H9 (cell line): ENCODE data around the gene HDHD3. TPM values are rescaled to one million over a fixed set of nuclear protein-coding genes. Genes with fewer than 3 reads are reported as not detected.

Source experiments
- DNase-seq: peaks from one replicate; pipeline ENCODE4 v3.0.0-alpha.2; 2017
- H2AFZ ChIP-seq: one replicate; pipeline ENCODE4 v1.6.1; 2013; ENCODE audit warnings: mild to moderate bottlenecking, low read length, control low read depth, moderate library complexity
- H2AK5ac ChIP-seq: 2 replicates; pipeline ENCODE4 v1.6.1; 2013; ENCODE audit warnings: low read length, control low read depth, mixed read lengths; ENCODE audit not compliant: insufficient read length
- H2BK120ac ChIP-seq: one replicate; pipeline ENCODE4 v1.6.1; 2013; ENCODE audit warnings: low read depth, mild to moderate bottlenecking, low read length, control low read depth, inconsistent platforms; ENCODE audit not compliant: poor library complexity, severe bottlenecking
- H2BK12ac ChIP-seq: 2 replicates; pipeline ENCODE4 v1.6.1; 2013; ENCODE audit warnings: low read length, control low read depth, mixed read lengths, low read depth; ENCODE audit not compliant: insufficient read length
- H2BK15ac ChIP-seq: 2 replicates; pipeline ENCODE4 v1.6.1; 2013; ENCODE audit warnings: low read depth, low read length, control low read depth
- H2BK20ac ChIP-seq: one replicate; pipeline ENCODE4 v1.6.1; 2013; ENCODE audit warnings: low read depth, mild to moderate bottlenecking, low read length, control low read depth, inconsistent platforms; ENCODE audit not compliant: poor library complexity, severe bottlenecking
- H2BK5ac ChIP-seq: 2 replicates; pipeline ENCODE4 v1.6.1; 2013; ENCODE audit warnings: low read length, control low read depth, mixed read lengths; ENCODE audit not compliant: insufficient read length
- H3K14ac ChIP-seq: 2 replicates; pipeline ENCODE4 v1.6.1; 2013; ENCODE audit warnings: low read length, control low read depth; ENCODE audit not compliant: insufficient read depth
- H3K18ac ChIP-seq: 2 replicates; pipeline ENCODE4 v1.6.1; 2013; ENCODE audit warnings: low read depth, mild to moderate bottlenecking, mixed read lengths, low read length, control low read depth; ENCODE audit not compliant: insufficient read length
- H3K23ac ChIP-seq: 2 replicates; pipeline ENCODE4 v1.6.1; 2013; ENCODE audit warnings: low read length, control low read depth, mixed read lengths, low read depth; ENCODE audit not compliant: insufficient read length
- H3K23me2 ChIP-seq: 2 replicates; pipeline ENCODE4 v1.6.1; 2013; ENCODE audit warnings: low read depth, mild to moderate bottlenecking, mixed read lengths, low read length, control low read depth; ENCODE audit not compliant: insufficient read length, poor library complexity, severe bottlenecking
- H3K27ac ChIP-seq: 2 replicates; pipeline ENCODE4 v1.5.1; 2013; ENCODE audit warnings: low read length, control low read depth, mixed read lengths, low read depth; ENCODE audit not compliant: insufficient read length
- H3K27me3 ChIP-seq: 2 replicates; pipeline ENCODE4 v1.6.1; 2013; ENCODE audit warnings: low read length, control low read depth, inconsistent platforms; ENCODE audit not compliant: insufficient read depth
- H3K4ac ChIP-seq: 2 replicates; pipeline ENCODE4 v1.6.1; 2013; ENCODE audit warnings: low read depth, mild to moderate bottlenecking, control low read depth, inconsistent platforms, low read length, moderate library complexity
- H3K4me1 ChIP-seq: 2 replicates; pipeline ENCODE4 v1.6.1; 2013; ENCODE audit warnings: low read length, control low read depth, inconsistent platforms; ENCODE audit not compliant: insufficient read depth
- H3K4me2 ChIP-seq: 2 replicates; pipeline ENCODE4 v1.6.1; 2013; ENCODE audit warnings: low read length, control low read depth, mixed read lengths; ENCODE audit not compliant: insufficient read length, insufficient read depth
- H3K56ac ChIP-seq: 2 replicates; pipeline ENCODE4 v1.6.1; 2013; ENCODE audit warnings: low read depth, mild to moderate bottlenecking, mixed read lengths, low read length, control low read depth; ENCODE audit not compliant: insufficient read length
- H3K79me1 ChIP-seq: 2 replicates; pipeline ENCODE4 v1.6.1; 2013; ENCODE audit warnings: low read depth, mild to moderate bottlenecking, moderate library complexity, low read length, control low read depth, inconsistent platforms; ENCODE audit not compliant: insufficient read depth, poor library complexity, severe bottlenecking
- H3K79me2 ChIP-seq: 2 replicates; pipeline ENCODE4 v1.6.1; 2013; ENCODE audit warnings: low read length, control low read depth, inconsistent platforms; ENCODE audit not compliant: insufficient read depth
- H3K9ac ChIP-seq: 2 replicates; pipeline ENCODE4 v1.6.1; 2013; ENCODE audit warnings: low read length, control low read depth, mixed read lengths; ENCODE audit not compliant: insufficient read length; ENCODE audit errors: extremely low read depth
- H3K9me3 ChIP-seq: one replicate; pipeline ENCODE4 v1.6.1; 2013; ENCODE audit warnings: low read depth, low read length, inconsistent platforms; ENCODE audit not compliant: control insufficient read depth
- H3T11ph ChIP-seq: one replicate; pipeline ENCODE4 v1.6.1; 2013; ENCODE audit warnings: mild to moderate bottlenecking, low read length, control low read depth, inconsistent platforms
- H4K20me1 ChIP-seq: one replicate; pipeline ENCODE4 v1.6.1; 2013; ENCODE audit not compliant: control insufficient read depth, insufficient read length, insufficient read depth
- H4K5ac ChIP-seq: 2 replicates; pipeline ENCODE4 v1.6.1; 2013; ENCODE audit warnings: low read depth, mild to moderate bottlenecking, mixed read lengths, low read length, control low read depth; ENCODE audit not compliant: insufficient read length
- H4K8ac ChIP-seq: replicated peaks from 2 replicates; pipeline ENCODE4 v1.6.1; 2013; ENCODE audit warnings: low read length, control low read depth, mixed read lengths, low read depth; ENCODE audit not compliant: insufficient read length
- H4K91ac ChIP-seq: 2 replicates; pipeline ENCODE4 v1.6.1; 2013; ENCODE audit warnings: low read depth, mild to moderate bottlenecking, moderate library complexity, mixed read lengths, low read length, control low read depth; ENCODE audit not compliant: insufficient read length
- H3K27ac Mint-ChIP-seq, 3 experiments: 2 replicates in 2 of 3; 3 replicates in 1 of 3; pipeline ENCODE4 v1.8.0; 2020 to 2021; ENCODE audit warnings: mixed read lengths in 3 of 3, mild to moderate bottlenecking in 1 of 3, moderate library complexity in 1 of 3
- H3K27me3 Mint-ChIP-seq: 2 replicates; pipeline ENCODE4 v1.8.0; 2021; ENCODE audit warnings: low read depth, mild to moderate bottlenecking, moderate library complexity, mixed read lengths
- H3K36me3 Mint-ChIP-seq, 3 experiments: 2 replicates in 2 of 3; 3 replicates in 1 of 3; pipeline ENCODE4 v1.8.0; 2020 to 2021; ENCODE audit warnings: low read depth in 3 of 3, mixed read lengths in 3 of 3; ENCODE audit not compliant: insufficient read depth in 1 of 3
- H3K4me1 Mint-ChIP-seq, 2 experiments: 2 replicates each; pipeline ENCODE4 v1.8.0; 2020; ENCODE audit warnings: mixed read lengths in 2 of 2
- H3K4me3 Mint-ChIP-seq, 2 experiments: 2 replicates in 1 of 2; 3 replicates in 1 of 2; pipeline ENCODE4 v1.8.0; 2020 to 2021; ENCODE audit warnings: mild to moderate bottlenecking in 2 of 2, mixed read lengths in 2 of 2, moderate library complexity in 1 of 2
- H3K9me3 Mint-ChIP-seq, 2 experiments: 2 replicates in 1 of 2; 3 replicates in 1 of 2; pipeline ENCODE4 v1.8.0; 2020; ENCODE audit warnings: mild to moderate bottlenecking in 2 of 2, mixed read lengths in 2 of 2, moderate library complexity in 1 of 2
- CTCF ChIP-seq: fragments of 200-600 bp; sonication (generic); conservative IDR thresholded peaks from 3 replicates; pipeline ENCODE4 v1.8.0; 2021; ENCODE audit warnings: antibody characterized with exemption, mild to moderate bottlenecking
- WGBS: extraction: QIAGEN DNeasy Blood & Tissue Kit; methylation state at CpG from one replicate; pipeline ENCODE4 v1.1.7; 2013; ENCODE audit warnings: missing lambda C conversion rate, low lambda C conversion rate, mixed read lengths; ENCODE audit not compliant: insufficient read length; ENCODE audit errors: extremely low coverage; 5-methylcytosine and 5-hydroxymethylcytosine counted together
- total RNA-seq: library from RNA; stranded (reverse); gene quantifications from 2 replicates; pipeline ENCODE4 v1.2.1, GENCODE V29; 2021

HDHD3 gene
- total RNA-seq, 1 experiment from 2014 or later, result 10.9 TPM

GRCh38 chr9:113350107-113350661 is 26.6 kb downstream of the HDHD3 start:
- no peak overlapping the region for H4K8ac ChIP-seq
- no peak overlapping the region for H3K56ac ChIP-seq
- H3K23ac ChIP-seq, result no peak overlapping the region
- no peak overlapping the region for H2BK15ac ChIP-seq
- Mint-ChIP-seq H3K4me3 (peak overlapping the region; percentile 77 to 89), H3K27me3 (peaks cover 45% of the 10 kb centered on the region), H3K4me1 (peaks cover 20 to 21% of the 10 kb centered on the region in 2 experiments), H3K36me3 (no peaks in the 10 kb centered on the region; a peak in 1 of 7 replicates), H3K9me3 (no peaks in the 10 kb centered on the region), H3K27ac (no peak overlapping the region)
- no CpG with 5 or more reads among the region's 14 CpGs for WGBS
- no peaks in the 10 kb centered on the region for H3K27me3 ChIP-seq
- H3K4me2 ChIP-seq, result peak overlapping the region; percentile 73
- peaks cover 2% of the 10 kb centered on the region; the same call in 1 of the 2 replicates for H3K4me1 ChIP-seq
- H2BK5ac ChIP-seq, result no peak overlapping the region
- H2BK20ac ChIP-seq, result no peak overlapping the region
- TF ChIP-seq CTCF, result no peak
- peak overlapping the region; percentile 7 for H3K9ac ChIP-seq
- no peak overlapping the region for H3K4ac ChIP-seq
- H3K79me1 ChIP-seq, result no peaks in the 10 kb centered on the region
- peaks cover 9% of the 10 kb centered on the region for H3K23me2 ChIP-seq
- H4K5ac ChIP-seq, result no peak overlapping the region
- no peak for DNase-seq
- H2AK5ac ChIP-seq, result no peak overlapping the region
- no peak overlapping the region for H2BK12ac ChIP-seq
- H3K18ac ChIP-seq, result no peak overlapping the region
- H2AFZ ChIP-seq, result no peak overlapping the region
- no peaks in the 10 kb centered on the region for H3K9me3 ChIP-seq
- H2BK120ac ChIP-seq, result no peak overlapping the region
- H4K20me1 ChIP-seq, result no peaks in the 10 kb centered on the region
- H3K79me2 ChIP-seq, result no peaks in the 10 kb centered on the region
- no peak overlapping the region for H3K14ac ChIP-seq
- H3K27ac ChIP-seq, result no peak overlapping the region
- H4K91ac ChIP-seq, result no peak overlapping the region
- no peak overlapping the region for H3T11ph ChIP-seq
